ENCODE results near the gene DSP. TPM values are rescaled to one million over a fixed set of nuclear protein-coding genes. Genes with fewer than 3 reads are reported as not detected.

The DSP gene
- 13.6 TPM for polyA plus RNA-seq (2013, experiment 1 of 4)
- 18.7 TPM for polyA plus RNA-seq (2013, experiment 2 of 4)
- 15.5 TPM for polyA plus RNA-seq (2013, experiment 3 of 4)
- polyA plus RNA-seq (2013, experiment 4 of 4) = 15.6 TPM

GRCh38 chr6:7541175-7542064 is at the start of gene DSP:
TSS of gene DSP (plus strand) at chr6:7541671. CDS start at chr6:7541916, 245 bp downstream.
- Histone ChIP-seq H3K9me3 (ENCODE audit: control insufficient read depth, low read length) (no peaks in the 10 kb centered on the region), H3K4me1 (ENCODE audit: control insufficient read depth, insufficient read depth, low read length) (peaks cover 23% of the 10 kb centered on the region), H3K4me3 (ENCODE audit: insufficient read depth, low read depth, low read length) (peak within 1 kb of the TSS; percentile 46), H3K27me3 (ENCODE audit: control insufficient read depth, insufficient read depth, low read length, poor library complexity, severe bottlenecking) (peaks cover 79% of the 10 kb centered on the region), H3K27ac (ENCODE audit: insufficient read depth, low read depth, low read length, poor library complexity, severe bottlenecking) (peak within 1 kb of the TSS; percentile 46), H3K36me3 (ENCODE audit: control insufficient read depth, insufficient read depth, low read length) (no peaks in the 10 kb centered on the region)
- 0% methylated on average over 105 of the region's 105 CpGs for WGBS, 2 experiments

- Histone ChIP-seq H3K9me3 (ENCODE audit: control insufficient read depth, low read length) (no peaks in the 10 kb centered on the region), H3K4me1 (ENCODE audit: control insufficient read depth, insufficient read depth, low read length) (no peaks in the 10 kb centered on the region), H3K27ac (ENCODE audit: insufficient read depth, low read depth, low read length, poor library complexity, severe bottlenecking) (no peak overlapping the region), H3K36me3 (ENCODE audit: control insufficient read depth, insufficient read depth, low read length) (no peaks in the 10 kb centered on the region), H3K27me3 (ENCODE audit: control insufficient read depth, insufficient read depth, low read length, poor library complexity, severe bottlenecking) (no peaks in the 10 kb centered on the region), H3K4me3 (ENCODE audit: insufficient read depth, low read depth, low read length) (no peak overlapping the region)
- WGBS, 2 experiments = 92% methylated on average over 2 of the region's 2 CpGs
Measured at GRCh38 chr6:7493866-7494265, 47.6 kb upstream of the DSP start.

- WGBS, 2 experiments = 92 to 93% methylated on average over 7 of the region's 7 CpGs
- Histone ChIP-seq H3K36me3 (ENCODE audit: control insufficient read depth, insufficient read depth, low read length) (no peaks in the 10 kb centered on the region), H3K27me3 (ENCODE audit: control insufficient read depth, insufficient read depth, low read length, poor library complexity, severe bottlenecking) (no peaks in the 10 kb centered on the region), H3K27ac (ENCODE audit: insufficient read depth, low read depth, low read length, poor library complexity, severe bottlenecking) (no peak overlapping the region), H3K9me3 (ENCODE audit: control insufficient read depth, low read length) (no peaks in the 10 kb centered on the region), H3K4me3 (ENCODE audit: insufficient read depth, low read depth, low read length) (no peak overlapping the region), H3K4me1 (ENCODE audit: control insufficient read depth, insufficient read depth, low read length) (no peaks in the 10 kb centered on the region)
Measured at GRCh38 chr6:7494638-7495037, 46.8 kb upstream of the DSP start.

- 84 to 85% methylated on average over 10 to 11 of the region's 12 CpGs for WGBS, 2 experiments
- H3K4me3 ChIP-seq (ENCODE audit: insufficient read depth, low read depth, low read length) = no peak overlapping the region
- no peaks in the 10 kb centered on the region for H3K27me3 ChIP-seq (ENCODE audit: control insufficient read depth, insufficient read depth, low read length, poor library complexity, severe bottlenecking)
- no peaks in the 10 kb centered on the region for H3K36me3 ChIP-seq (ENCODE audit: control insufficient read depth, insufficient read depth, low read length)
- H3K27ac ChIP-seq (ENCODE audit: insufficient read depth, low read depth, low read length, poor library complexity, severe bottlenecking) = no peak overlapping the region
- H3K4me1 ChIP-seq (ENCODE audit: control insufficient read depth, insufficient read depth, low read length) = no peaks in the 10 kb centered on the region
- H3K9me3 ChIP-seq (ENCODE audit: control insufficient read depth, low read length) = no peaks in the 10 kb centered on the region
Measured at GRCh38 chr6:7496266-7496875, 45.1 kb upstream of the DSP start.

GRCh38 chr6:7500752-7501282 is 40.7 kb upstream of the DSP start:
- Histone ChIP-seq H3K27me3 (ENCODE audit: control insufficient read depth, insufficient read depth, low read length, poor library complexity, severe bottlenecking) (no peaks in the 10 kb centered on the region), H3K27ac (ENCODE audit: insufficient read depth, low read depth, low read length, poor library complexity, severe bottlenecking) (no peak overlapping the region), H3K4me3 (ENCODE audit: insufficient read depth, low read depth, low read length) (no peak overlapping the region), H3K4me1 (ENCODE audit: control insufficient read depth, insufficient read depth, low read length) (no peaks in the 10 kb centered on the region), H3K36me3 (ENCODE audit: control insufficient read depth, insufficient read depth, low read length) (no peaks in the 10 kb centered on the region), H3K9me3 (ENCODE audit: control insufficient read depth, low read length) (no peaks in the 10 kb centered on the region)
- WGBS, 2 experiments = 94 to 95% methylated on average over 10 of the region's 10 CpGs

- WGBS, 2 experiments = 86 to 89% methylated on average over 11 of the region's 11 CpGs
- Histone ChIP-seq H3K9me3 (ENCODE audit: control insufficient read depth, low read length) (no peaks in the 10 kb centered on the region), H3K4me3 (ENCODE audit: insufficient read depth, low read depth, low read length) (no peak overlapping the region), H3K36me3 (ENCODE audit: control insufficient read depth, insufficient read depth, low read length) (no peaks in the 10 kb centered on the region), H3K27ac (ENCODE audit: insufficient read depth, low read depth, low read length, poor library complexity, severe bottlenecking) (no peak overlapping the region), H3K4me1 (ENCODE audit: control insufficient read depth, insufficient read depth, low read length) (no peaks in the 10 kb centered on the region), H3K27me3 (ENCODE audit: control insufficient read depth, insufficient read depth, low read length, poor library complexity, severe bottlenecking) (no peaks in the 10 kb centered on the region)
Measured at GRCh38 chr6:7502743-7503142, 38.7 kb upstream of the DSP start.

- no peaks in the 10 kb centered on the region for H3K36me3 ChIP-seq (ENCODE audit: control insufficient read depth, insufficient read depth, low read length)
- H3K9me3 ChIP-seq (ENCODE audit: control insufficient read depth, low read length) = no peaks in the 10 kb centered on the region
- H3K27ac ChIP-seq (ENCODE audit: insufficient read depth, low read depth, low read length, poor library complexity, severe bottlenecking) = no peak overlapping the region
- WGBS, 2 experiments = 85 to 89% methylated on average over 5 to 6 of the region's 6 CpGs
- no peak overlapping the region for H3K4me3 ChIP-seq (ENCODE audit: insufficient read depth, low read depth, low read length)
- no peaks in the 10 kb centered on the region for H3K4me1 ChIP-seq (ENCODE audit: control insufficient read depth, insufficient read depth, low read length)
- H3K27me3 ChIP-seq (ENCODE audit: control insufficient read depth, insufficient read depth, low read length, poor library complexity, severe bottlenecking) = no peaks in the 10 kb centered on the region
Measured at GRCh38 chr6:7504041-7504440, 37.4 kb upstream of the DSP start.

GRCh38 chr6:7505189-7505699 is 36.2 kb upstream of the DSP start:
- no peak overlapping the region for H3K4me3 ChIP-seq (ENCODE audit: insufficient read depth, low read depth, low read length)
- H3K36me3 ChIP-seq (ENCODE audit: control insufficient read depth, insufficient read depth, low read length) = no peaks in the 10 kb centered on the region
- no peaks in the 10 kb centered on the region for H3K27me3 ChIP-seq (ENCODE audit: control insufficient read depth, insufficient read depth, low read length, poor library complexity, severe bottlenecking)
- H3K27ac ChIP-seq (ENCODE audit: insufficient read depth, low read depth, low read length, poor library complexity, severe bottlenecking) = no peak overlapping the region
- no peaks in the 10 kb centered on the region for H3K9me3 ChIP-seq (ENCODE audit: control insufficient read depth, low read length)
- WGBS, 2 experiments = 45 to 46% methylated on average over 10 of the region's 10 CpGs
- no peaks in the 10 kb centered on the region for H3K4me1 ChIP-seq (ENCODE audit: control insufficient read depth, insufficient read depth, low read length)

- Histone ChIP-seq H3K9me3 (ENCODE audit: control insufficient read depth, low read length) (no peaks in the 10 kb centered on the region), H3K4me1 (ENCODE audit: control insufficient read depth, insufficient read depth, low read length) (no peaks in the 10 kb centered on the region), H3K36me3 (ENCODE audit: control insufficient read depth, insufficient read depth, low read length) (no peaks in the 10 kb centered on the region), H3K27me3 (ENCODE audit: control insufficient read depth, insufficient read depth, low read length, poor library complexity, severe bottlenecking) (no peaks in the 10 kb centered on the region), H3K27ac (ENCODE audit: insufficient read depth, low read depth, low read length, poor library complexity, severe bottlenecking) (no peak overlapping the region), H3K4me3 (ENCODE audit: insufficient read depth, low read depth, low read length) (no peak overlapping the region)
- 95 to 98% methylated on average over 5 of the region's 6 CpGs for WGBS, 2 experiments
Measured at GRCh38 chr6:7507600-7507999, 33.9 kb upstream of the DSP start.

GRCh38 chr6:7512320-7512719 is 29.2 kb upstream of the DSP start:
- no peak overlapping the region for H3K4me3 ChIP-seq (ENCODE audit: insufficient read depth, low read depth, low read length)
- WGBS, 2 experiments = 90 to 98% methylated on average over 2 of the region's 2 CpGs
- H3K9me3 ChIP-seq (ENCODE audit: control insufficient read depth, low read length) = no peaks in the 10 kb centered on the region
- H3K27me3 ChIP-seq (ENCODE audit: control insufficient read depth, insufficient read depth, low read length, poor library complexity, severe bottlenecking) = no peaks in the 10 kb centered on the region
- no peaks in the 10 kb centered on the region for H3K4me1 ChIP-seq (ENCODE audit: control insufficient read depth, insufficient read depth, low read length)
- H3K36me3 ChIP-seq (ENCODE audit: control insufficient read depth, insufficient read depth, low read length) = no peaks in the 10 kb centered on the region
- H3K27ac ChIP-seq (ENCODE audit: insufficient read depth, low read depth, low read length, poor library complexity, severe bottlenecking) = no peak overlapping the region
